GM12878 (cell line): Measurements from ENCODE around the gene SLC2A4. TPM values are rescaled to one million over a fixed set of nuclear protein-coding genes. Genes with fewer than 3 reads are reported as not detected.
A peak's percentile ranks its signal among the peaks of the same experiment; 100 is the strongest.

ENCODE experiments used
- ATF7 ChIP-seq: fragments of 450-650 bp; IDR thresholded peaks from 2 replicates; pipeline ENCODE4 v1.6.1; 2016; ENCODE audit warnings: low read depth, mild to moderate bottlenecking
- CTCF ChIP-seq, 3 experiments: IDR thresholded peaks in 2 of 3; conservative IDR thresholded peaks in 1 of 3; 2 replicates each; pipeline ENCODE4 v1.5.1; 2011; ENCODE audit warnings: low read depth in 3 of 3, low read length in 3 of 3, mild to moderate bottlenecking in 3 of 3, control low read depth in 2 of 3, moderate library complexity in 2 of 3, inconsistent platforms in 1 of 3, mixed read lengths in 1 of 3; ENCODE audit not compliant: control insufficient read depth in 2 of 3, insufficient read depth in 1 of 3; ENCODE audit errors: extremely low read depth in 1 of 3
- EP300 ChIP-seq, 2 experiments: fragments of 150-350 bp in 1 of 2; IDR thresholded peaks; 2 replicates each; pipeline ENCODE4 v1.6.1; 2011 to 2012; ENCODE audit warnings: low read depth in 2 of 2, low read length in 2 of 2, borderline replicate concordance in 1 of 2, improper control_type of control experiment in 1 of 2, inconsistent platforms in 1 of 2; ENCODE audit not compliant: control insufficient read depth in 1 of 2
- FOS ChIP-seq: IDR thresholded peaks from 3 replicates; pipeline ENCODE4 v1.6.1; 2011; ENCODE audit warnings: borderline replicate concordance; ENCODE audit not compliant: insufficient read length; ENCODE audit errors: extremely low read depth
- MAX ChIP-seq: IDR thresholded peaks from 2 replicates; pipeline ENCODE4 v1.6.1; 2012; ENCODE audit warnings: low read depth, low read length, improper control_type of control experiment
- PAX8 ChIP-seq: fragments of 450-650 bp; IDR thresholded peaks from 2 replicates; pipeline ENCODE4 v1.6.1; 2017; ENCODE audit warnings: mild to moderate bottlenecking, moderate library complexity
- POLR2AphosphoS2 ChIP-seq: IDR thresholded peaks from 2 replicates; pipeline ENCODE4 v1.6.1; 2011; ENCODE audit warnings: low read depth, mild to moderate bottlenecking, low read length, improper control_type of control experiment, moderate library complexity
- RUNX3 ChIP-seq: IDR thresholded peaks from 2 replicates; pipeline ENCODE4 v1.6.1; 2012; ENCODE audit warnings: low read length, inconsistent platforms
- SMC3 ChIP-seq: IDR thresholded peaks from 2 replicates; pipeline ENCODE4 v1.6.1; 2011; ENCODE audit warnings: low read length, improper control_type of control experiment, borderline replicate concordance
- ZBTB40 ChIP-seq: fragments of 450-650 bp; IDR thresholded peaks from 2 replicates; pipeline ENCODE4 v1.6.1; 2016; ENCODE audit warnings: mild to moderate bottlenecking, moderate library complexity, borderline replicate concordance
- ZNF384 ChIP-seq: IDR thresholded peaks from 2 replicates; pipeline ENCODE4 v1.6.1; 2012; ENCODE audit warnings: low read depth, mild to moderate bottlenecking, low read length, improper control_type of control experiment, borderline replicate concordance
- polyA plus RNA-seq, 11 experiments: library from polyadenylated mRNA; depleted of rRNA in 4 of 11; unstranded in 6 of 11; stranded (reverse) in 5 of 11; fragments of >200 nt; fragmentation: Nextera tagmentation in 4 of 11; fragmentation: Illumina TruSeq in 1 of 11; extraction: Ambion mirVana in 4 of 11; extraction: Trizol in 1 of 11; gene quantifications; 1 replicate in 1 of 11; 2 replicates in 10 of 11; pipeline versions ENCODE4 v1.2.1 to v1.2.3, GENCODE V29; 2011 to 2016; ENCODE audit warnings: inconsistent platforms in 2 of 11, missing spikeins in 2 of 11, low read depth in 1 of 11
- total RNA-seq, 4 experiments: library from RNA; depleted of rRNA in 3 of 4; stranded (reverse); fragments of >200 nt in 3 of 4; fragmentation: Illumina TruSeq in 1 of 4; extraction: Trizol in 1 of 4; gene quantifications; 2 replicates each; pipeline versions ENCODE4 v1.2.1 to v1.2.3, GENCODE V29; 2013 to 2021
- TF ChIP-seq, protein P1 (sequence below): fragments of 450-650 bp; formaldehyde crosslinking; IDR thresholded peaks from 2 replicates; pipeline ENCODE4 v1.4.0; 2022; ENCODE audit warnings: mild to moderate bottlenecking, moderate library complexity
- TF ChIP-seq, protein P2 (sequence below): fragments of 450-650 bp; IDR thresholded peaks from 2 replicates; pipeline ENCODE4 v1.6.1; 2017; ENCODE audit warnings: mild to moderate bottlenecking

The SLC2A4 gene
- total and polyA plus RNA-seq, 10 of the 15 experiments (the other 5 are each of a cell fraction or from before 2014, with no cell fraction given): 0.03 to 0.23 (median 0.04) TPM; not detected in 4

- TF ChIP-seq EP300 (IDR thresholded peaks at IDR 0.05; ENCODE audit: borderline replicate concordance in 1 of 2, control insufficient read depth in 1 of 2, low read depth in 2 of 2, low read length in 2 of 2): no peak
- no peak for TF ChIP-seq SMC3
- TF ChIP-seq ZNF384: no peak
- no peak for TF ChIP-seq CTCF (IDR thresholded peaks at IDR 0.05 in 2 of 3, conservative IDR thresholded peaks at IDR 0.05 in 1 of 3; ENCODE audit: control insufficient read depth in 2 of 3, extremely low read depth in 1 of 3, insufficient read depth in 1 of 3, low read depth in 3 of 3, low read length in 3 of 3)
- peak; percentile 98 for TF ChIP-seq POLR2AphosphoS2
- TF ChIP-seq ZBTB40: no peak
- 0 out of 2 replicates have a peak, but pooled peaks have one; percentile 32 for TF ChIP-seq RUNX3
- peak; percentile 44; the same call in 1 of the 2 replicates for TF ChIP-seq ATF7
- peak; percentile 90 for TF ChIP-seq FOS
- peak; percentile 48; the same call in 1 of the 2 replicates for TF ChIP-seq PAX8
- TF ChIP-seq, protein P1, sequence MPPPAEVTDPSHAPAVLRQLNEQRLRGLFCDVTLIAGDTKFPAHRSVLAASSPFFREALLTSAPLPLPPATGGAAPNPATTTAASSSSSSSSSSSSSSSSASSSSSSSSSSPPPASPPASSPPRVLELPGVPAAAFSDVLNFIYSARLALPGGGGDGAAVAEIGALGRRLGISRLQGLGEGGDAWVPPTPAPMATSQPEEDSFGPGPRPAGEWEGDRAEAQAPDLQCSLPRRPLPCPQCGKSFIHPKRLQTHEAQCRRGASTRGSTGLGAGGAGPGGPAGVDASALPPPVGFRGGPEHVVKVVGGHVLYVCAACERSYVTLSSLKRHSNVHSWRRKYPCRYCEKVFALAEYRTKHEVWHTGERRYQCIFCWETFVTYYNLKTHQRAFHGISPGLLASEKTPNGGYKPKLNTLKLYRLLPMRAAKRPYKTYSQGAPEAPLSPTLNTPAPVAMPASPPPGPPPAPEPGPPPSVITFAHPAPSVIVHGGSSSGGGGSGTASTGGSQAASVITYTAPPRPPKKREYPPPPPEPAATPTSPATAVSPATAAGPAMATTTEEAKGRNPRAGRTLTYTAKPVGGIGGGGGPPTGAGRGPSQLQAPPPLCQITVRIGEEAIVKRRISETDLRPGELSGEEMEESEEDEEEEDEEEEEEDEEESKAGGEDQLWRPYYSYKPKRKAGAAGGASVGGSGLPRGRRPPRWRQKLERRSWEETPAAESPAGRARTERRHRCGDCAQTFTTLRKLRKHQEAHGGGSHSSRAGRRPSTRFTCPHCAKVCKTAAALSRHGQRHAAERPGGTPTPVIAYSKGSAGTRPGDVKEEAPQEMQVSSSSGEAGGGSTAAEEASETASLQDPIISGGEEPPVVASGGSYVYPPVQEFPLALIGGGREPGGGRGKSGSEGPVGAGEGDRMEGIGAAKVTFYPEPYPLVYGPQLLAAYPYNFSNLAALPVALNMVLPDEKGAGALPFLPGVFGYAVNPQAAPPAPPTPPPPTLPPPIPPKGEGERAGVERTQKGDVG: peak; percentile 99
- peak; percentile 98 for TF ChIP-seq MAX
- TF ChIP-seq, protein P2, sequence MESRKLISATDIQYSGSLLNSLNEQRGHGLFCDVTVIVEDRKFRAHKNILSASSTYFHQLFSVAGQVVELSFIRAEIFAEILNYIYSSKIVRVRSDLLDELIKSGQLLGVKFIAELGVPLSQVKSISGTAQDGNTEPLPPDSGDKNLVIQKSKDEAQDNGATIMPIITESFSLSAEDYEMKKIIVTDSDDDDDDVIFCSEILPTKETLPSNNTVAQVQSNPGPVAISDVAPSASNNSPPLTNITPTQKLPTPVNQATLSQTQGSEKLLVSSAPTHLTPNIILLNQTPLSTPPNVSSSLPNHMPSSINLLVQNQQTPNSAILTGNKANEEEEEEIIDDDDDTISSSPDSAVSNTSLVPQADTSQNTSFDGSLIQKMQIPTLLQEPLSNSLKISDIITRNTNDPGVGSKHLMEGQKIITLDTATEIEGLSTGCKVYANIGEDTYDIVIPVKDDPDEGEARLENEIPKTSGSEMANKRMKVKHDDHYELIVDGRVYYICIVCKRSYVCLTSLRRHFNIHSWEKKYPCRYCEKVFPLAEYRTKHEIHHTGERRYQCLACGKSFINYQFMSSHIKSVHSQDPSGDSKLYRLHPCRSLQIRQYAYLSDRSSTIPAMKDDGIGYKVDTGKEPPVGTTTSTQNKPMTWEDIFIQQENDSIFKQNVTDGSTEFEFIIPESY: no peak
Measured at GRCh38 chr17:7234083-7234951, 47.2 kb upstream of the SLC2A4 start, which contains the start of gene DVL2 (continued).
